IPS DF 4.7 (cell line): Measurements from ENCODE around the gene KCNH3.

Experiments used
- DNase-seq: peaks from one replicate; pipeline ENCODE4 v3.0.0-alpha.2; 2013; ENCODE audit warnings: low spot score; ENCODE audit errors: extremely low read depth

The KCNH3 gene

GRCh38 chr12:49545815-49546214 is 7.0 kb downstream of the KCNH3 start:
- DNase-seq, result no peak

- no peak for DNase-seq
Observed at GRCh38 chr12:49546481-49546880, 7.7 kb downstream of the KCNH3 start.

GRCh38 chr12:49547090-49547690 is 8.4 kb downstream of the KCNH3 start:
- no peak for DNase-seq

GRCh38 chr12:49548481-49548821 is 9.6 kb downstream of the KCNH3 start:
- no peak for DNase-seq

GRCh38 chr12:49548822-49549648 is 10.2 kb downstream of the KCNH3 start:
- no peak for DNase-seq

- no peak for DNase-seq
Observed at GRCh38 chr12:49549735-49550692, 11.2 kb downstream of the KCNH3 start.

GRCh38 chr12:49550693-49551252 is 11.9 kb downstream of the KCNH3 start:
- no peak for DNase-seq

- DNase-seq, result no peak
Observed at GRCh38 chr12:49552014-49552413, 13.2 kb downstream of the KCNH3 start.

GRCh38 chr12:49552425-49552824 is 13.6 kb downstream of the KCNH3 start:
- DNase-seq, result no peak

- DNase-seq, result no peak
Observed at GRCh38 chr12:49552899-49553298, 14.1 kb downstream of the KCNH3 start.

GRCh38 chr12:49553512-49554088 is 14.8 kb downstream of the KCNH3 start:
- no peak for DNase-seq

- no peak for DNase-seq
Observed at GRCh38 chr12:49554266-49554665, 15.4 kb downstream of the KCNH3 start.

- DNase-seq, result no peak
Observed at GRCh38 chr12:49555631-49556390, 17.0 kb downstream of the KCNH3 start.

- no peak for DNase-seq
Observed at GRCh38 chr12:49556391-49557186, 17.8 kb downstream of the KCNH3 start.

- no peak for DNase-seq
Observed at GRCh38 chr12:49557187-49557916, 18.5 kb downstream of the KCNH3 start.

- DNase-seq, result no peak
Observed at GRCh38 chr12:49557917-49558215, 19.0 kb downstream of the KCNH3 start.

- DNase-seq, result no peak
Observed at GRCh38 chr12:49558526-49558925, 19.7 kb downstream of the KCNH3 start.

- DNase-seq, result no peak
Observed at GRCh38 chr12:49559011-49559675, 20.3 kb downstream of the KCNH3 start.

- no peak for DNase-seq
Observed at GRCh38 chr12:49560695-49561094, 21.9 kb downstream of the KCNH3 start.
